Endothelial cell of hepatic sinusoid (primary cell): Measurements from ENCODE around the gene TM9SF4.

Experiments
- in situ Hi-C: cut with HindIII; loops from 2 replicates; pipeline ENCODE4 v1.10.0; 2017; ENCODE audit warnings: low sequenced_read_pairs

Gene TM9SF4

DNA sequence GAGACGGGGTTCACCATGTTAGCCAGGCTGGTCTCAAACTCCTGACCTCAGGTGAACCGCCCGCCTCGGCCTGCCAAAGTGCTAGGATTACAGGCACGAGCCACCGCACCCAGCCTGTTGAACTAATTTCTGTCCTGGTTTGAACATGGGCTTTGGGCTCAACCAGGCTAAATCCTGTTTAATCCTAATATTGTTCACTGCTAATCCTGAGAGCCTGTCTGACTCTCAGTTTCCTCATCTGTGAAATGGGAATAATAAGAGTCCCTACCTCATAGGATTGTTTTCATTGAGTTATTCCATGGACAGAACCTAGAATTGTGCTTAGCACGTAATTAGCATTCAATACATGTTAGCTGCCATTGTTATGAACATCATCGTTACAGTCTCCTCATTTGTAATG lies 17.4 kb downstream of the TM9SF4 start:
- in situ Hi-C loops = no loop called here

- in situ Hi-C loops = no loop called here
These were observed 17.8 kb downstream of the TM9SF4 start for GRCh38 chr20:32127347-32127746.

DNA sequence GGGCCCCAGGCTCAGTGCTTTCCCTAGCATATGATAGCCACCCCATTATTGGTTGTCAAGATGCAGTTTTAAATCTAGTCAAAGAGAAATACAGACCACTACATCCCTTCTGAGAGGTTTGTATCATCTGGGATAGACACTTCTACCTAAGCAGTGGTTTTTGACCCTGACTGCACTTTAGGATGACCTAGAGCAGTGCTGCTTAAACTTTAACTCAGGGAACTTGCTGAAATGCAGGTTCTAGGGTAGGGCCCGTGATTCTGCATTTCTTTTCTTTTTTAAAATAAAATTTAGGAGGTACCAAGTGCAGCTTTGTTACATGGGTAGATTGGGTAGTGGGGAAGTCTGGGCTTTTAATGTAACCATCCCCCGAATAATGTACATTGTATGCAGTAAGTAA lies 18.7 kb downstream of the TM9SF4 start:
- in situ Hi-C loops = no loop called here

GRCh38 chr20:32129863-32130262 lies 20.3 kb downstream of the TM9SF4 start:
- in situ Hi-C loops = no loop called here

DNA sequence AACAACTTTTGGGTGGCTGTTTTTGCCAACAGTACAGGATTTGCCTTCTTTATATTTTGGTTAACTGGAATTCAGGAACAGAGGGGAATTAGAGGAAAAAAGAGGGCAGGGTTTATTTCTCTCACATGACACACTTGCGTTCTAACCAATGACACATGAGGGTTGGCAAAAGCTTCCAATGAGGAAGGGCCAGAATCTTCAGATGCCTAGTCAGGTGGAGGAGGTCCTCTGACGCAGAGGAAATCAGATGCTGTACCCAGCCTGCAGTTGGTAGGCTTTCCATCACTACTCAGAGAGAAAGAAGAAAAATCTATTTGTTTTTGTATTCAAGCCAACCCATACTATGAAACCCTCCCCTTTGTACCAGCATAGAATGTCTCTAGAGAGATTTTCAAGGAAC lies 20.8 kb downstream of the TM9SF4 start:
- in situ Hi-C loops = no loop called here

DNA sequence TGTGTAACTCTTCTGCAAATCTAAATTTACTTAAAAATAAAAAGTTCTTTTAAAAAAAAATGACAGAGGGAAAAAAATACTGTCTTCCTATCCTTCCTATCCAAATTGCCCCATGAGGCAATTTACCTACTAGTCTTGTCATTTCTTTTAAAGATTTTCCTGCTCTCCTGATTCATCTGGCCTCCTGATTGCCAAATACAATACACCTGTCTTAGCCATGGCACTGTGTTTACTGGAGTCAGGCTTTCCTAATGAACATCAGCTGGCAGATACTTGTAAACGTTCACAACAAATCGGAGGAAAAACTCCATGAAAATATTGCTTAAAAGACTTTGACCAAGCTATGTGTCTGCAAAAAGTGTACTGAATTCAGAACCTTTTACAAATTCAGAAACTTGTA lies 21.5 kb downstream of the TM9SF4 start:
- in situ Hi-C loops = no loop called here

- in situ Hi-C loops = no loop called here
These were observed 23.5 kb downstream of the TM9SF4 start for GRCh38 chr20:32132911-32133549.

DNA sequence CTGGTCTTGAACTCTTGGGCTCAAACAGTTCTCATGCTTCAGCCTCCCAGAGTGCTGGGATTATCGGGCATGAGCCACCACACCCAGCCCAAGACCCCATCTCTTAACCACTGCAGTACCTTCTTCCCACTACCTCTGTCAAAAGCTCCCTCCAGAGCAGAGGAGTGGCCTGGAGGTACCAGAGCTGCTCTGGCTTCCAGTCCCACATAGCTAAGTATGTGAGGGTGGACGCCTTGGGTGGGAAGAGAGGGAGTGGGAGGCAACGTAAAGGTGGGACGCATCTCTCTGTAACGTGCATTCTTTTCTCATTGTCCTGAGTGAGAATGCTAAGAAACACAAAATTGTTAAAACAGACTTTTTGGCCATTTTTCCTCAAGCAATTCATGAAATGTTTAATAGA lies 24.5 kb downstream of the TM9SF4 start:
- in situ Hi-C loops = no loop called here

- in situ Hi-C loops = no loop called here
These were observed 26.5 kb downstream of the TM9SF4 start for GRCh38 chr20:32135983-32136515.

DNA sequence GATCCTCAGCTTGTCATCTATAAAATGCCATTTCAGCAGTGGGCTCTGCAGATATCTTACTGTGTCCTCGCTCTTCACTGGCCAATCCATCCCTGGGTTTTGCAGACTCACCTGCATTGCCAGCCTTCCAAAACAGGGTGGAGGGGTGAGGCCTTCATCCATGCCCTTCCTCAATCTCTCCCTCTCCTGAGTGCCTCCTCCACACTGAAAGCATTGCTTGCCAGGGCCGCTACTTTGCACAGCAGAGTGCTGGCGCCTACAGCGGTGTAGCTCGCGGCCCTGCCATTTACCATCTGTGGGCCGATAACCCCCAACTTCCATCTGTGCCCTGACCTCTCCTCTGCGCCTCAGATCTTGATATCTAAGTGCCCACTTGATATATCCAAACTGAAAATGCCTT lies 29.4 kb downstream of the TM9SF4 start:
- in situ Hi-C loops = no loop called here

DNA sequence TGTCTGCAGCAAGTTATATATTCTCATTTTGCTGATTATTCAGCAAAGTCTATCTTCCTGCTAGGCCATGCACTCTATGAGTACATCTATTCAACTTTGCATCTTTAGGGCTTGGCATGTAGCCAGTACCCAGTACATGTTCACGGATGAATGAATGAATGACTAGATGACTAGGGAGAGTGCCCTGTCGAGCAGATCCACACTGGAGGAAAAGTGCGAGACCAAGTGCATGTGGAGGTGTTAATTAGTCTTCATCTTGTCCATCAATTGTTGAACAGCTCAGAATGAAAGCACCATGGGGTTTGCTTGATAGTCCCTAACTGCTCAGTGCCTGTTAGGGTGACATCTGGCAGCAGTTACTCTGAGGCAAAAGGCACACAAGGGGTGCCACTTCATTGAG lies 30.4 kb downstream of the TM9SF4 start:
- in situ Hi-C loops = no loop called here

- in situ Hi-C loops = no loop called here
These were observed 31.1 kb downstream of the TM9SF4 start for GRCh38 chr20:32140603-32141002.

DNA sequence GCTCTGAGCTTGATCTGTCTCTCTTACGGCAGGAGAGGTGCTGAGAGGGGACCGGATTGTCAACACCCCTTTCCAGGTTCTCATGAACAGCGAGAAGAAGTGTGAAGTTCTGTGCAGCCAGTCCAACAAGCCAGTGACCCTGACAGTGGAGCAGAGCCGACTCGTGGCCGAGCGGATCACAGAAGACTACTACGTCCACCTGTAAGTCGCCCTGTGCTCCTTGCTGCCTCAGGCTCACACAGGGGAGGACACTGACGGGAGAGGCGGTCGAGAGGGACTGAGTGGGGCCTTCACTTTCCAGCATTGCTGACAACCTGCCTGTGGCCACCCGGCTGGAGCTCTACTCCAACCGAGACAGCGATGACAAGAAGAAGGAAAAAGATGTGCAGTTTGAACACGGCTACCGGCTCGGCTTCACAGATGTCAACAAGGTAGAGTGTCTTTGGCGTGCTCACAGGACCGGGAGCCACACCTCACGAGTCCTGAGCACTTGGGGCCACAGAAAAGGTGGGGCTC lies 32.0 kb downstream of the TM9SF4 start:
- in situ Hi-C loops = no loop called here

DNA sequence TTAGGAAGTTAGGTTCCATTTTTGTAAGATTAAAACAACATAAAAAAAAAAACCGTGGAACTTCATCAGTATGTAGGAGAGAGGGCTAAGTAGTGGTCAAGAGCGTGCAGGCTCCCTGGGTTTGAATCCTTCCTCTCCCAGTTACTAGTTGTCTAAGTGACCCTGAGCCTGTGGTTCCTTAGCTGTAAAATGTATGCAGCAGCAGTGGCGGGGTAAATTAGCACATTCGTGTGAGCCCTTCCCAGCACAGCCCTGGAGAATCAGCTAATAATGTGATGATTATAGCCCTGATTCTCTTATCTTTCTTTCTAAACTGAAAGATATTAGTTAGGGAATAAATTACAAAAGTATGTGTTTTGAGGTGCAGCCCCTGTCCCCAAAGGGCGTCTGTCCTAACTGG lies 32.6 kb downstream of the TM9SF4 start:
- in situ Hi-C loops = no loop called here

- in situ Hi-C loops = no loop called here
These were observed 33.5 kb downstream of the TM9SF4 start for GRCh38 chr20:32142991-32143390.

DNA sequence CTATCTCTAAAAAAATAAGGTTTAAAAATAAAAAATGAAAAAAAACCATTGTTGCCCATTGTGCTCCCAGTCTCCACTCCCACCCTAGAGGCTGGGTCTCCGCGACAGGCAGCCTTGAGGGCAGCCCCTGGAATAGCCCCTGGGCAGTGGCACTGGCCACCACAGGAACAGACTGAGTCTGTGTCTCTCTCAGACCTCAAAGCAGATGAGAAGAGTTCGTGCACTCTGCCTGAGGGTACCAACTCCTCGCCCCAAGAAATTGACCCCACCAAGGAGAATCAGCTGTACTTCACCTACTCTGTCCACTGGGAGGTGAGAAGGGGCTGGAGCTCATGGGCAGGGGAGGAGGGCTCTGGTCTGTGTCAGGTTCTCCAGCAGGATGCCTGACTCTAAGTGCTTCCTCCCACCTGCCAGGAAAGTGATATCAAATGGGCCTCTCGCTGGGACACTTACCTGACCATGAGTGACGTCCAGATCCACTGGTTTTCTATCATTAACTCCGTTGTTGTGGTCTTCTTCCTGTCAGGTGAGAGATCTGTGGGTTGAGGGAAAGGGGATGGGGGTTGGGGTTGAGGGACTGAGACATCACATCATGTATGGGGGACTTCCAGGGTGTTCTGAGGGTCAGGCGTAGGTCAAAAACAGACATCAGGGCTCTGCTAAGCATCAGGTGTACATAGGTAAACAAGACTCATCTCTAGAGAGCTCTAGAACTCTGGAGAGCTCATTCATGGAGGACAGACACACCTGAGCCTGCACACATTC lies 35.6 kb downstream of the TM9SF4 start:
- in situ Hi-C loops = no loop called here

- in situ Hi-C loops = loop anchor here (5.0 to 10.0 kb wide), 2 partner anchors 38 to 65 kb away; no protein-coding TSS in a partner anchor
These were observed 40.2 kb downstream of the TM9SF4 start for GRCh38 chr20:32149566-32150170.

- in situ Hi-C loops = loop anchor here (5.0 to 10.0 kb wide), 2 partner anchors 37 to 66 kb away; no protein-coding TSS in a partner anchor
These were observed 40.9 kb downstream of the TM9SF4 start for GRCh38 chr20:32150291-32150848.

- in situ Hi-C loops = loop anchor here (5.0 to 10.0 kb wide), 2 partner anchors 35 to 68 kb away; no protein-coding TSS in a partner anchor
These were observed 43.1 kb downstream of the TM9SF4 start for GRCh38 chr20:32152421-32153155.

DNA sequence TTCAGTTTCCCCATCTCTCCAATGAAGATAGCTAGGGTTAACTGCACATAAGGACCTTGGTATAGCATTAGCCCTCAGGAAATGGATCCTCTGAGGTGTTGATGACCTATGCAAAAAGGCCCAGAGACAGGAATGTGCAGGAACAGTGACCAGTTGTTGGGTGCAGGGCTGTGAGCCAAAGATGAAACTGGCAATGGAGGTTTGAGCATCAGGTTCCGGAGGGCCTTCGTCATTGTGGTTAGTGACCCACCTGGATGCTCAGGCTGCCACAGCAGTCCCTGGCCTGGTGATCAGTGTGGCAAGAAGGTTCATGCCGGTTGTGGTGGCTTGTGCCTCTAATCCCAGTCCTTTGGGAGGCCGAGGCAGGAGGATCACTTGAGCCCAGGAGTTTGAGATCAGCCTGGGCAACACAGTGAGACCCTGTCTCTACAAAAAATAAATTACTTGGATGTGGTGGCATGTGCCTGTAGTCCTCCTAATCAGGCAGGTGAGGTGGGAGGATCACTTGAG lies 43.7 kb downstream of the TM9SF4 start:
- in situ Hi-C loops = loop anchor here (5.0 to 10.0 kb wide), 2 partner anchors 34 to 68 kb away; no protein-coding TSS in a partner anchor
